Tibial nerve (tissue), 4 donors: ENCODE data around the gene HERC4.

Experiments used
- EP300 ChIP-seq, 2 donors: sonication (generic); formaldehyde crosslinking; IDR thresholded peaks; one replicate each; pipeline ENCODE4 v1.6.1; 2017; ENCODE audit warnings: antibody characterized with exemption in 2 of 2, mild to moderate bottlenecking in 1 of 2
- POLR2A ChIP-seq, 2 donors: fragments of 450-650 bp; IDR thresholded peaks; one replicate each; pipeline ENCODE4 v1.6.1; 2017; ENCODE audit warnings: antibody characterized with exemption in 2 of 2, mild to moderate bottlenecking in 2 of 2, moderate library complexity in 2 of 2
- TF ChIP-seq, protein P1 (sequence below), 5 experiments: fragments of 200-600 bp in 3 of 5; fragments of 450-650 bp in 2 of 5; sonication (generic) in 3 of 5; IDR thresholded peaks; one replicate each; pipeline ENCODE4 v1.5.1; 2016 to 2019; ENCODE audit warnings: antibody characterized with exemption in 5 of 5, mild to moderate bottlenecking in 3 of 5, moderate library complexity in 2 of 5

DNA sequence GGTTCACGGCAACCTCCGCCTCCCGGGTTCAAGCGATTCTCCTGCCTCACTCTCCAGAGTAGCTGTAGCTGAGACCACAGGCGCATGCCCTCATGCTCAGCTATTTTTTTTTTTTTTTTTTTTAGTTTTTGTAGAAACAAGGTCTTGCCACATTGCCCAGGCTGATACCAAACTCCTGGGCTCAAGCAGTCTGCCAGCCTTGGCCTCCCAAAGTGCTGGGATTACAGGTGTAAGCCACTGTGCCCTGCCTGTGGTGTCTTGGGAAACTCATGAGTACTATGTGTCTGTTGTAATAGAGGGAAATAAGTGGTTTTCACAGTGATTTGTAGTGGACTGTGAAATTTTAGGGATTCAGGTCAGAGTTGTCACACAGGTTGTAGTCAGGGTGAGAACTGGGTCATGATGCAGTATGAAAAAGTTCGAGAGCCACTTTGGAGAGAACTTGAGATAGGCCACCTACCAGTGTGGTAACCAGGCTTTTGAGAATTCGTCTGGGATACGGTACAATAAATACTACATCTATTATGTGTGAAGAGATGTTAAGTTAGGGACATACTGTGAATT is 160.2 kb downstream of the HERC4 start:
- TF ChIP-seq, protein P1, sequence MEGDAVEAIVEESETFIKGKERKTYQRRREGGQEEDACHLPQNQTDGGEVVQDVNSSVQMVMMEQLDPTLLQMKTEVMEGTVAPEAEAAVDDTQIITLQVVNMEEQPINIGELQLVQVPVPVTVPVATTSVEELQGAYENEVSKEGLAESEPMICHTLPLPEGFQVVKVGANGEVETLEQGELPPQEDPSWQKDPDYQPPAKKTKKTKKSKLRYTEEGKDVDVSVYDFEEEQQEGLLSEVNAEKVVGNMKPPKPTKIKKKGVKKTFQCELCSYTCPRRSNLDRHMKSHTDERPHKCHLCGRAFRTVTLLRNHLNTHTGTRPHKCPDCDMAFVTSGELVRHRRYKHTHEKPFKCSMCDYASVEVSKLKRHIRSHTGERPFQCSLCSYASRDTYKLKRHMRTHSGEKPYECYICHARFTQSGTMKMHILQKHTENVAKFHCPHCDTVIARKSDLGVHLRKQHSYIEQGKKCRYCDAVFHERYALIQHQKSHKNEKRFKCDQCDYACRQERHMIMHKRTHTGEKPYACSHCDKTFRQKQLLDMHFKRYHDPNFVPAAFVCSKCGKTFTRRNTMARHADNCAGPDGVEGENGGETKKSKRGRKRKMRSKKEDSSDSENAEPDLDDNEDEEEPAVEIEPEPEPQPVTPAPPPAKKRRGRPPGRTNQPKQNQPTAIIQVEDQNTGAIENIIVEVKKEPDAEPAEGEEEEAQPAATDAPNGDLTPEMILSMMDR (IDR thresholded peaks at IDR 0.05) = no peak
- TF ChIP-seq POLR2A (IDR thresholded peaks at IDR 0.05) (no peak), EP300 (IDR thresholded peaks at IDR 0.05) (no peak)
